ENCODE results near the gene APOM. TPM values are rescaled to one million over a fixed set of nuclear protein-coding genes. Genes with fewer than 3 reads are reported as not detected.

Gene APOM
- total RNA-seq, 2 experiments from 2014 or later, result 3.9 to 4.5 TPM

Small RNAs within 50 kb of the gene (microRNA-seq; reads per million reads assigned to microRNA genes)
- not detected for gene MIR4646 (ENCODE audit: borderline microRNAs expressed, borderline replicate concordance)
- 0.63 reads per million for gene MIR6832 (ENCODE audit: borderline microRNAs expressed, borderline replicate concordance)

Other genes with a start within 250 kb of the APOM start
- 10 to 100 TPM; 54.2 to 55.7 TPM for gene MICB, start 157.7 kb upstream of the APOM start, total RNA-seq
- not detected for gene MCCD1, start 126.9 kb upstream of the APOM start, total RNA-seq
- 100 to 1,000 TPM; 420 to 442 TPM for gene DDX39B, start 113.9 kb upstream of the APOM start, total RNA-seq
- 1 to 10 TPM; 3.6 to 3.7 TPM for gene ATP6V1G2, start 109.3 kb upstream of the APOM start, total RNA-seq
- 10 to 100 TPM; 15.8 to 16.0 TPM for gene NFKBIL1, start 108.3 kb upstream of the APOM start, total RNA-seq
- 10 to 100 TPM; 20.9 to 27.0 TPM for gene LTA, start 83.6 kb upstream of the APOM start, total RNA-seq
- gene TNF, start 80.3 kb upstream of the APOM start, total RNA-seq, result 10 to 100 TPM; 46.5 to 47.1 TPM
- gene LTB, start 73.5 kb upstream of the APOM start, total RNA-seq, result 100 to 1,000 TPM; 585 to 747 TPM
- gene LST1, start 69.6 kb upstream of the APOM start, total RNA-seq, result 10 to 100 TPM; 33.3 to 36.8 TPM
- gene NCR3, start 62.9 kb upstream of the APOM start, total RNA-seq, result 10 to 100 TPM; 20.0 to 23.8 TPM
- 10 to 100 TPM; 48.0 to 54.2 TPM for gene AIF1, start 40.7 kb upstream of the APOM start, total RNA-seq
- 100 to 1,000 TPM; 240 to 246 TPM for gene PRRC2A, start 35.2 kb upstream of the APOM start, total RNA-seq
- gene BAG6, start 3.2 kb upstream of the APOM start, total RNA-seq, result 100 to 1,000 TPM; 268 to 286 TPM
- 10 to 100 TPM; 20.2 to 20.9 TPM for gene C6orf47, start 4.9 kb downstream of the APOM start, total RNA-seq
- 10 to 100 TPM; 34.4 to 42.9 TPM for gene GPANK1, start 9.1 kb downstream of the APOM start, total RNA-seq
- gene CSNK2B, start 10.2 kb downstream of the APOM start, total RNA-seq, result 100 to 1,000 TPM; 218 to 273 TPM
- 10 to 100 TPM; 26.0 to 27.4 TPM for gene LY6G5B, start 14.1 kb downstream of the APOM start, total RNA-seq
- 1 to 10 TPM; 1.7 to 2.1 TPM for gene LY6G5C, start 25.2 kb downstream of the APOM start, total RNA-seq
- 10 to 100 TPM; 47.2 to 54.1 TPM for gene ABHD16A, start 47.4 kb downstream of the APOM start, total RNA-seq
- not detected for gene LY6G6F, start 51.0 kb downstream of the APOM start, total RNA-seq
- not detected for gene LY6G6D, start 59.5 kb downstream of the APOM start, total RNA-seq
- not detected for gene LY6G6C, start 65.9 kb downstream of the APOM start, total RNA-seq
- under 1 TPM; 0.15 to 0.19 TPM for gene MPIG6B, start 67.5 kb downstream of the APOM start, total RNA-seq
- gene DDAH2, start 73.4 kb downstream of the APOM start, total RNA-seq, result 10 to 100 TPM; 13.3 to 15.4 TPM
- 100 to 1,000 TPM; 525 to 561 TPM for gene CLIC1, start 80.6 kb downstream of the APOM start, total RNA-seq
- gene MSH5, start 84.1 kb downstream of the APOM start, total RNA-seq, result 10 to 100 TPM; 56.1 to 58.0 TPM
- gene SAPCD1, start 106.8 kb downstream of the APOM start, total RNA-seq, result 10 to 100 TPM in 1 of 2 experiments, 1 to 10 TPM in 1; 9.8 to 12.0 TPM
- gene VWA7, start 121.4 kb downstream of the APOM start, total RNA-seq, result 1 to 10 TPM; 5.2 to 5.4 TPM
- gene VARS1, start 139.9 kb downstream of the APOM start, total RNA-seq, result 100 to 1,000 TPM in 1 of 2 experiments, 10 to 100 TPM in 1; 85.0 to 100 TPM
- gene LSM2, start 151.1 kb downstream of the APOM start, total RNA-seq, result 100 to 1,000 TPM; 103 to 109 TPM
- 1 to 10 TPM; 3.3 to 3.5 TPM for gene HSPA1L, start 159.4 kb downstream of the APOM start, total RNA-seq
- gene HSPA1A, start 159.6 kb downstream of the APOM start, total RNA-seq, result 10 to 100 TPM; 89.8 to 92.7 TPM
- 10 to 100 TPM; 44.0 to 47.2 TPM for gene HSPA1B, start 171.8 kb downstream of the APOM start, total RNA-seq
- 10 to 100 TPM; 16.7 to 17.0 TPM for gene NEU1, start 206.9 kb downstream of the APOM start, total RNA-seq
- under 1 TPM in 1 of 2 experiments, not detected in 1; 0.15 TPM for gene SLC44A4, start 223.1 kb downstream of the APOM start, total RNA-seq
- gene EHMT2, start 241.8 kb downstream of the APOM start, total RNA-seq, result 10 to 100 TPM; 70.4 to 71.6 TPM
- 1 to 10 TPM; 1.3 to 1.8 TPM for gene ZBTB12, start 246.2 kb downstream of the APOM start, total RNA-seq